GM12878 (cell line): ENCODE data around the gene SLC29A2. TPM values are rescaled to one million over a fixed set of nuclear protein-coding genes. Genes with fewer than 3 reads are reported as not detected.

Source experiments
- ASH2L ChIP-seq: fragments of 300-600, 200-600 bp; sonication (generic); IDR thresholded peaks from 2 replicates; pipeline ENCODE4 v1.6.1; 2017; ENCODE audit warnings: low read depth, mild to moderate bottlenecking, borderline replicate concordance
- CBX5 ChIP-seq: sonication (generic); IDR thresholded peaks from 2 replicates; pipeline ENCODE4 v1.6.1; 2016; ENCODE audit warnings: low read depth, moderate library complexity, mild to moderate bottlenecking, inconsistent platforms
- CHD4 ChIP-seq: fragments of 200-600 bp; sonication (generic); IDR thresholded peaks from 2 replicates; pipeline ENCODE4 v1.6.1; 2016; ENCODE audit warnings: mild to moderate bottlenecking
- CREB1 ChIP-seq: IDR thresholded peaks from 2 replicates; pipeline ENCODE4 v1.6.1; 2012; ENCODE audit warnings: low read depth, mild to moderate bottlenecking, inconsistent platforms
- E2F8 ChIP-seq: fragments of 450-650 bp; IDR thresholded peaks from 2 replicates; pipeline ENCODE4 v1.6.1; 2018; ENCODE audit warnings: mild to moderate bottlenecking, low read depth, moderate library complexity; ENCODE audit not compliant: partially characterized antibody
- ESRRA ChIP-seq: IDR thresholded peaks from 2 replicates; pipeline ENCODE4 v1.6.1; 2012; ENCODE audit warnings: mild to moderate bottlenecking, low read length, improper control_type of control experiment
- IKZF1 ChIP-seq: fragments of 450-650 bp; conservative IDR thresholded peaks from 2 replicates; pipeline ENCODE4 v1.6.1; 2017; ENCODE audit warnings: antibody characterized with exemption, mild to moderate bottlenecking
- MEF2B ChIP-seq: fragments of 450-650 bp; IDR thresholded peaks from 2 replicates; pipeline ENCODE4 v1.6.1; 2018; ENCODE audit warnings: mild to moderate bottlenecking, moderate library complexity; ENCODE audit not compliant: partially characterized antibody, poor library complexity, severe bottlenecking
- MTA2 ChIP-seq: fragments of 450-650 bp; IDR thresholded peaks from 2 replicates; pipeline ENCODE4 v1.6.1; 2016; ENCODE audit warnings: low read depth, mild to moderate bottlenecking, moderate library complexity
- NR2F1 ChIP-seq: fragments of 450-650 bp; conservative IDR thresholded peaks from 2 replicates; pipeline ENCODE4 v1.6.1; 2017; ENCODE audit warnings: mild to moderate bottlenecking
- PAX5 ChIP-seq: IDR thresholded peaks from 2 replicates; pipeline ENCODE4 v1.6.1; 2011; ENCODE audit warnings: low read depth, low read length, borderline replicate concordance
- RAD21 ChIP-seq: IDR thresholded peaks from 2 replicates; pipeline ENCODE4 v1.6.1; 2011; ENCODE audit warnings: mild to moderate bottlenecking, low read depth, low read length, moderate library complexity; ENCODE audit not compliant: insufficient read depth
- RUNX3 ChIP-seq: IDR thresholded peaks from 2 replicates; pipeline ENCODE4 v1.6.1; 2012; ENCODE audit warnings: low read length, inconsistent platforms
- SIN3A ChIP-seq: IDR thresholded peaks from 2 replicates; pipeline ENCODE4 v1.6.1; 2012; ENCODE audit warnings: low read depth, low read length, improper control_type of control experiment
- SP1 ChIP-seq: IDR thresholded peaks from one replicate; pipeline ENCODE4 v1.6.1; 2011; ENCODE audit warnings: low read depth, low read length
- STAT3 ChIP-seq: IDR thresholded peaks from 2 replicates; pipeline ENCODE4 v1.6.1; 2011; ENCODE audit warnings: low read depth, low read length, improper control_type of control experiment
- WRNIP1 ChIP-seq: IDR thresholded peaks from 2 replicates; pipeline ENCODE4 v1.6.1; 2011; ENCODE audit warnings: low read depth, low read length, improper control_type of control experiment, borderline replicate concordance
- ZNF217 ChIP-seq: fragments of 450-650 bp; IDR thresholded peaks from 2 replicates; pipeline ENCODE4 v1.6.1; 2017; ENCODE audit warnings: antibody characterized with exemption, mild to moderate bottlenecking
- polyA plus RNA-seq, 11 experiments: library from polyadenylated mRNA; depleted of rRNA in 4 of 11; unstranded in 6 of 11; stranded (reverse) in 5 of 11; fragments of >200 nt; fragmentation: Nextera tagmentation in 4 of 11; fragmentation: Illumina TruSeq in 1 of 11; extraction: Ambion mirVana in 4 of 11; extraction: Trizol in 1 of 11; gene quantifications; 1 replicate in 1 of 11; 2 replicates in 10 of 11; pipeline versions ENCODE4 v1.2.1 to v1.2.3, GENCODE V29; 2011 to 2016; ENCODE audit warnings: inconsistent platforms in 2 of 11, missing spikeins in 2 of 11, low read depth in 1 of 11
- total RNA-seq, 4 experiments: library from RNA; depleted of rRNA in 3 of 4; stranded (reverse); fragments of >200 nt in 3 of 4; fragmentation: Illumina TruSeq in 1 of 4; extraction: Trizol in 1 of 4; gene quantifications; 2 replicates each; pipeline versions ENCODE4 v1.2.1 to v1.2.3, GENCODE V29; 2013 to 2021
- TF ChIP-seq, protein P1 (sequence below): fragments of 450-650 bp; IDR thresholded peaks from 2 replicates; pipeline ENCODE4 v1.6.1; 2018; ENCODE audit warnings: borderline replicate concordance, mild to moderate bottlenecking; ENCODE audit not compliant: partially characterized antibody
- TF ChIP-seq, protein P2 (sequence below): fragments of 450-650 bp; IDR thresholded peaks from 2 replicates; pipeline ENCODE4 v1.6.1; 2017; ENCODE audit warnings: borderline replicate concordance
- TF ChIP-seq, protein P3 (sequence below): IDR thresholded peaks from 2 replicates; pipeline ENCODE4 v1.6.1; 2012; ENCODE audit warnings: low read length, inconsistent platforms

SLC29A2 gene
- total and polyA plus RNA-seq, 10 of the 15 experiments (the other 5 are each of a cell fraction or from before 2014, with no cell fraction given), result 0.27 to 7.5 (median 2.2) TPM

GRCh38 chr11:66317723-66318599 is 53.6 kb downstream of the SLC29A2 start (continued):
- TF ChIP-seq, protein P1, sequence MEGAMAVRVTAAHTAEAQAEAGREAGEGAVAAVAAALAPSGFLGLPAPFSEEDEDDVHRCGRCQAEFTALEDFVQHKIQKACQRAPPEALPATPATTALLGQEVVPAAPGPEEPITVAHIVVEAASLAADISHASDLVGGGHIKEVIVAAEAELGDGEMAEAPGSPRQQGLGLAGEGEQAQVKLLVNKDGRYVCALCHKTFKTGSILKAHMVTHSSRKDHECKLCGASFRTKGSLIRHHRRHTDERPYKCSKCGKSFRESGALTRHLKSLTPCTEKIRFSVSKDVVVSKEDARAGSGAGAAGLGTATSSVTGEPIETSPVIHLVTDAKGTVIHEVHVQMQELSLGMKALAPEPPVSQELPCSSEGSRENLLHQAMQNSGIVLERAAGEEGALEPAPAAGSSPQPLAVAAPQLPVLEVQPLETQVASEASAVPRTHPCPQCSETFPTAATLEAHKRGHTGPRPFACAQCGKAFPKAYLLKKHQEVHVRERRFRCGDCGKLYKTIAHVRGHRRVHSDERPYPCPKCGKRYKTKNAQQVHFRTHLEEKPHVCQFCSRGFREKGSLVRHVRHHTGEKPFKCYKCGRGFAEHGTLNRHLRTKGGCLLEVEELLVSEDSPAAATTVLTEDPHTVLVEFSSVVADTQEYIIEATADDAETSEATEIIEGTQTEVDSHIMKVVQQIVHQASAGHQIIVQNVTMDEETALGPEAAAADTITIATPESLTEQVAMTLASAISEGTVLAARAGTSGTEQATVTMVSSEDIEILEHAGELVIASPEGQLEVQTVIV, result no peak
- TF ChIP-seq IKZF1 (peak; percentile 25; the same call in 1 of the 2 replicates), MEF2B (peak; percentile 24), CBX5 (no peak), RAD21 (no peak), PAX5 (peak; percentile 68; the same call in 1 of the 2 replicates), NR2F1 (no peak), SP1 (peak; percentile 49), ASH2L (no peak), ZNF217 (no peak), MTA2 (0 out of 2 replicates have a peak, but pooled peaks have one; percentile 20), ESRRA (no peak), WRNIP1 (no peak), E2F8 (no peak), SIN3A (no peak), CREB1 (peak; percentile 48; the same call in 1 of the 2 replicates), CHD4 (no peak), RUNX3 (0 out of 2 replicates have a peak, but pooled peaks have one; percentile 27), STAT3 (no peak)
- TF ChIP-seq, protein P2, sequence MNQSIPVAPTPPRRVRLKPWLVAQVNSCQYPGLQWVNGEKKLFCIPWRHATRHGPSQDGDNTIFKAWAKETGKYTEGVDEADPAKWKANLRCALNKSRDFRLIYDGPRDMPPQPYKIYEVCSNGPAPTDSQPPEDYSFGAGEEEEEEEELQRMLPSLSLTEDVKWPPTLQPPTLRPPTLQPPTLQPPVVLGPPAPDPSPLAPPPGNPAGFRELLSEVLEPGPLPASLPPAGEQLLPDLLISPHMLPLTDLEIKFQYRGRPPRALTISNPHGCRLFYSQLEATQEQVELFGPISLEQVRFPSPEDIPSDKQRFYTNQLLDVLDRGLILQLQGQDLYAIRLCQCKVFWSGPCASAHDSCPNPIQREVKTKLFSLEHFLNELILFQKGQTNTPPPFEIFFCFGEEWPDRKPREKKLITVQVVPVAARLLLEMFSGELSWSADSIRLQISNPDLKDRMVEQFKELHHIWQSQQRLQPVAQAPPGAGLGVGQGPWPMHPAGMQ, result no peak
- TF ChIP-seq, protein P3, sequence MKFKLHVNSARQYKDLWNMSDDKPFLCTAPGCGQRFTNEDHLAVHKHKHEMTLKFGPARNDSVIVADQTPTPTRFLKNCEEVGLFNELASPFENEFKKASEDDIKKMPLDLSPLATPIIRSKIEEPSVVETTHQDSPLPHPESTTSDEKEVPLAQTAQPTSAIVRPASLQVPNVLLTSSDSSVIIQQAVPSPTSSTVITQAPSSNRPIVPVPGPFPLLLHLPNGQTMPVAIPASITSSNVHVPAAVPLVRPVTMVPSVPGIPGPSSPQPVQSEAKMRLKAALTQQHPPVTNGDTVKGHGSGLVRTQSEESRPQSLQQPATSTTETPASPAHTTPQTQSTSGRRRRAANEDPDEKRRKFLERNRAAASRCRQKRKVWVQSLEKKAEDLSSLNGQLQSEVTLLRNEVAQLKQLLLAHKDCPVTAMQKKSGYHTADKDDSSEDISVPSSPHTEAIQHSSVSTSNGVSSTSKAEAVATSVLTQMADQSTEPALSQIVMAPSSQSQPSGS, result no peak
